HG03196 (cell line): Measurements from ENCODE around the gene PGF.

Experiments
- ATAC-seq: cut with Tn5 transposase; IDR thresholded peaks from one replicate; pipeline ENCODE4 v1.9.1; 2021; ENCODE audit not compliant: unreplicated experiment

Gene PGF

GRCh38 chr14:74959596-74960180 is 4.3 kb upstream of the PGF start:
- no peak for ATAC-seq

GRCh38 chr14:74956280-74957072 is 1.1 kb upstream of the PGF start:
- no peak for ATAC-seq

GRCh38 chr14:74956027-74956279 is 556 bp upstream of the PGF start:
- ATAC-seq, result no peak

GRCh38 chr14:74954947-74955228 is 509 bp downstream of the PGF start:
- no peak for ATAC-seq

- no peak for ATAC-seq
Measured at GRCh38 chr14:74954232-74954946, 1.0 kb downstream of the PGF start.

- no peak for ATAC-seq
Measured at GRCh38 chr14:74953686-74954085, 1.7 kb downstream of the PGF start.

- ATAC-seq, result no peak
Measured at GRCh38 chr14:74952697-74953484, 2.5 kb downstream of the PGF start.

- no peak for ATAC-seq
Measured at GRCh38 chr14:74952180-74952665, 3.2 kb downstream of the PGF start.

- ATAC-seq, result no peak
Measured at GRCh38 chr14:74951443-74952179, 3.8 kb downstream of the PGF start.

GRCh38 chr14:74950795-74951442 is 4.5 kb downstream of the PGF start:
- ATAC-seq, result no peak

GRCh38 chr14:74949859-74950573 is 5.4 kb downstream of the PGF start:
- no peak for ATAC-seq

- ATAC-seq, result no peak
Measured at GRCh38 chr14:74949191-74949601, 6.2 kb downstream of the PGF start.

- no peak for ATAC-seq
Measured at GRCh38 chr14:74948228-74949175, 6.9 kb downstream of the PGF start.

GRCh38 chr14:74947353-74948227 is 7.8 kb downstream of the PGF start:
- no peak for ATAC-seq

- no peak for ATAC-seq
Measured at GRCh38 chr14:74946659-74947281, 8.6 kb downstream of the PGF start.

- ATAC-seq, result no peak
Measured at GRCh38 chr14:74945852-74946658, 9.3 kb downstream of the PGF start.
